ENCODE results near the gene ERBB2. TPM values are rescaled to one million over a fixed set of nuclear protein-coding genes. Genes with fewer than 3 reads are reported as not detected.

Gene ERBB2
- total and polyA plus RNA-seq, 2 of the 13 experiments (the other 11 are each of a cell fraction or from before 2014, with no cell fraction given), result 57.7 to 64.1 TPM

- TF ChIP-seq MLX (CRISPR knock-in tag; IDR thresholded peaks at IDR 0.05) (no peak), ARID4A (CRISPR knock-in tag; IDR thresholded peaks at IDR 0.05; ENCODE audit: borderline replicate concordance) (0 out of 2 replicates have a peak, but pooled peaks have one; percentile 15), HHEX (CRISPR knock-in tag; IDR thresholded peaks at IDR 0.05) (no peak), NONO (IDR thresholded peaks at IDR 0.05) (no peak), NONO (CRISPR knock-in tag; conservative IDR thresholded peaks at IDR 0.05) (peak; percentile 22; the same call in 1 of the 2 replicates), TCF12 (IDR thresholded peaks at IDR 0.05) (no peak), TCF12 (CRISPR knock-in tag; IDR thresholded peaks at IDR 0.05) (no peak), ZNF772 (CRISPR knock-in tag; IDR thresholded peaks at IDR 0.05) (peak; percentile 70; the same call in 1 of the 2 replicates), ZNF883 (CRISPR knock-in tag; IDR thresholded peaks at IDR 0.05; ENCODE audit: not compliant biosample characterization) (no peak), ZNF468 (CRISPR knock-in tag; IDR thresholded peaks at IDR 0.05) (0 out of 2 replicates have a peak, but pooled peaks have one; percentile 41), ZNF605 (CRISPR knock-in tag; IDR thresholded peaks at IDR 0.05) (no peak), ZBTB7B (CRISPR knock-in tag; IDR thresholded peaks at IDR 0.05) (no peak), SMAD1 (CRISPR knock-in tag; IDR thresholded peaks at IDR 0.05; ENCODE audit: borderline replicate concordance, low read depth) (no peak), HNRNPLL (IDR thresholded peaks at IDR 0.05; ENCODE audit: low read depth, low read length, poor library complexity, severe bottlenecking) (no peak), SUZ12 (IDR thresholded peaks at IDR 0.05; ENCODE audit: low read depth, low read length) (no peak), MTA1 (CRISPR knock-in tag; IDR thresholded peaks at IDR 0.05; ENCODE audit: borderline replicate concordance) (no peak), IRF1 (CRISPR knock-in tag; IDR thresholded peaks at IDR 0.05; ENCODE audit: low read depth) (no peak), CBFB (CRISPR knock-in tag; IDR thresholded peaks at IDR 0.05) (no peak), TCF7 (IDR thresholded peaks at IDR 0.05; ENCODE audit: low read depth) (no peak), ZNF619 (CRISPR knock-in tag; IDR thresholded peaks at IDR 0.05) (no peak), YEATS2 (CRISPR knock-in tag; IDR thresholded peaks at IDR 0.05; ENCODE audit: borderline replicate concordance) (peak; percentile 66; the same call in 1 of the 2 replicates), RFXANK (CRISPR knock-in tag; IDR thresholded peaks at IDR 0.05) (no peak), E2F1 (CRISPR knock-in tag; IDR thresholded peaks at IDR 0.05) (no peak), ZNF776 (CRISPR knock-in tag; IDR thresholded peaks at IDR 0.05) (no peak), ZNF282 (IDR thresholded peaks at IDR 0.05; ENCODE audit: partially characterized antibody) (no peak)
Observed at GRCh38 chr17:39699818-39700147, at the start of gene ERBB2 (continued).
